RWPE2 (cell line): ENCODE data around the gene MIOX.

Source experiments
- ATAC-seq: fragments of 200-7000 bp; cut with Tn5 transposase; 3 replicates; pipeline ENCODE4 v1.9.1; 2021; ENCODE audit warnings: low read depth
- DNase-seq: peaks from one replicate; pipeline ENCODE4 v3.0.0-alpha.2; 2020; ENCODE audit warnings: low spot score
- H3K27ac ChIP-seq: fragments of 450-650 bp; 2 replicates; pipeline ENCODE4 v1.5.1; 2017; ENCODE audit warnings: mild to moderate bottlenecking; ENCODE audit not compliant: poor library complexity, severe bottlenecking
- H3K27me3 ChIP-seq: fragments of 250-450 bp; sonication (Bioruptor Pico); 2 replicates; pipeline ENCODE4 v1.5.1; 2021; ENCODE audit warnings: mild to moderate bottlenecking, moderate library complexity; ENCODE audit not compliant: insufficient read depth, poor library complexity, severe bottlenecking
- H3K36me3 ChIP-seq: fragments of 250-450 bp; sonication (Bioruptor Pico); 2 replicates; pipeline ENCODE4 v1.5.1; 2020; ENCODE audit warnings: low read depth, mild to moderate bottlenecking, moderate library complexity
- H3K4me1 ChIP-seq: fragments of 250-450 bp; sonication (Bioruptor Pico); 2 replicates; pipeline ENCODE4 v1.5.1; 2021; ENCODE audit warnings: mild to moderate bottlenecking, moderate library complexity; ENCODE audit not compliant: insufficient read depth, poor library complexity, severe bottlenecking
- H3K4me3 ChIP-seq: fragments of 250-450 bp; sonication (Bioruptor Pico); 2 replicates; pipeline ENCODE4 v1.5.1; 2021; ENCODE audit warnings: mild to moderate bottlenecking, moderate library complexity; ENCODE audit not compliant: severe bottlenecking
- H3K9me3 ChIP-seq: fragments of 250-450 bp; sonication (Bioruptor Pico); 2 replicates; pipeline ENCODE4 v1.5.1; 2021; ENCODE audit warnings: mild to moderate bottlenecking, moderate library complexity; ENCODE audit not compliant: severe bottlenecking
- CTCF ChIP-seq: fragments of 450-650 bp; IDR thresholded peaks from one replicate; pipeline ENCODE4 v1.5.1; 2017; ENCODE audit warnings: mild to moderate bottlenecking, moderate library complexity; ENCODE audit not compliant: poor library complexity, severe bottlenecking

MIOX gene

GRCh38 chr22:50523806-50524675 is 37.4 kb downstream of the MIOX start:
- DNase-seq: peak; percentile 55
- no peak for ATAC-seq

DNA sequence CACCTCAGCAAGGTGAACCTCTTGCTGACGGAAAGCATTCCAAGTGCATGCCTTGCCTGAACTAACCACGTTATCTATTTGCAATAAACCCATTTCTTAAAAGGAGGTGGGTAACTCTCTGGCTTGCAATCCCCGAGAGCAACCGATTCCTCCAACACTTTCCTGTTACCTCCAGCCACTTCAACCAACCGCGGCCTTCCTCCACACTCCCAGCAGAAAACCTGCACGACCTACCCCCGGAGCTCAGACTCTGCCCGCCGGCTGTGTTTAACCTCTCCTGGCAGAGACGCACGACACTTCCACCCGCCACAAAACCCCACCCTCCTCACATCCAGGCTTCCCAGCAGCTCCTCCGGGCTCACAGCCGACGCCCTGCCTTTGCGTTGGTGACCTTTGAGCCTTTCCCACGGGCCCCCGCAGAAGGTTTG is 38.0 kb downstream of the MIOX start:
- Histone ChIP-seq H3K36me3 (peaks cover 13% of the 10 kb centered on the region), H3K27me3 (no peaks in the 10 kb centered on the region), H3K4me3 (peak overlapping the region; percentile 51), H3K9me3 (no peaks in the 10 kb centered on the region), H3K27ac (peak overlapping the region; percentile 81), H3K4me1 (no peaks in the 10 kb centered on the region)
- ATAC-seq: no peak
- TF ChIP-seq CTCF: no peak
- DNase-seq: no peak

More at GRCh38 chr22:50523806-50524675, 37.4 kb downstream of the MIOX start:
- Histone ChIP-seq H3K4me1 (no peaks in the 10 kb centered on the region), H3K27me3 (no peaks in the 10 kb centered on the region), H3K9me3 (no peaks in the 10 kb centered on the region), H3K4me3 (peak overlapping the region; percentile 51), H3K36me3 (peaks cover 17% of the 10 kb centered on the region), H3K27ac (peak overlapping the region; percentile 81)
- no peak for TF ChIP-seq CTCF

DNA sequence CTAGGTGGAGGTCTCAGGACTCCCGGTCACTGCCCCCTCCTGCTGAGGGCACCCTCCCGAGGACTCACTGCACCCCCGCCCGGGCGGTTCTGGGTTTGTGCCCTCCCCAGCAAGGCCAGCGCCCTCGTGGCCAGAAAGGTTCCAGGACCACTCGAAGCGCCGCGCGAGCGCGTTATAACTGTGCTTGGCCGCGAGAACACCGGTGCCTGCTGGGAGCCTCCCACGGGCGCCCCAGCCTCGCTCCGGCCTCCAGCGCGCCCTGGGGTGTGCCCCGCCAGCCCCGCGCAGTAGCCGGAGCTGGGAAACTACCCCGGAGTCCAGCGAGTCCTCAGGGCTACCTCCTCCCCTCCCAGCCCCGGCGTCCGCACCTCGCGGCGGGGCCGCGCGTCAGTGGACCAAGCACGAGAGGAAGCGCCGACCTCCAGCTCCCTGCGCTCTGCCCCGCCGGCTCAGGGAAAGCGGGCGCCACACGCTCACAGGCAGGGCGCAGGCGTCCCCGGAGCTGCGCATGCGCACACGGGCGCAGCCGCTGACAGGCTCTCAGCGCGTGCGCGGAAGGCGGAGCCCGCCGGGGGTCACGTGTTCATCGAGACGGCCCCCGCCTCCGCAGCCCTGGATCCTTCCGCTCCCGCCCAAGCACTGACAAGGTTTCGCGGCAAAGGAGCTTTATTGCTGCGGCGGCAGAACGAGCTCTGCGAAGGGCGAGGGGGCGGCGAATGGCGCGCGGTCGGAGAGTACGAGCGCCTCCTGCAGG is 38.6 kb downstream of the MIOX start, which contains the start of gene SCO2:
TSS of gene SCO2 (minus strand) at position 495 of the 754 bp plus-strand sequence. CDS start 1,187 bp downstream, outside the sequence.
- Histone ChIP-seq H3K36me3 (peaks cover 8% of the 10 kb centered on the region), H3K9me3 (no peaks in the 10 kb centered on the region), H3K27ac (peak within 1 kb of the TSS; percentile 81), H3K27me3 (no peaks in the 10 kb centered on the region), H3K4me1 (no peaks in the 10 kb centered on the region), H3K4me3 (peak within 1 kb of the TSS; percentile 51)
- no peak for TF ChIP-seq CTCF
- peak; percentile 45 for ATAC-seq
- DNase-seq: peak; percentile 95

DNA sequence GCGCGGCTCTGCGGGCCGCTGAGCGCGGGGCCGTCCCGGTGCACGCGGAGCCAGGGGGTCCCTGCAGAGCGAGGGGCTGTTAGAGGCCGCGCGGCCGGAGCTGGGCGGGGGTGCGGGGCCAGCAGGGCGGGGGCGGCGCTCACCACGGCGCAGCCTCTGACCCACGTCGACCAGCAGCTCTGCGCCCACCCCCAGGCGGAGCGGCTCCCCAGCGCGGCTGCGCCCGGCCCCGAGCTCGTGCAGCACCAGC is 39.1 kb downstream of the MIOX start:
- H3K9me3 ChIP-seq: no peaks in the 10 kb centered on the region
- H3K36me3 ChIP-seq: peaks cover 4% of the 10 kb centered on the region; the same call in 1 of the 2 replicates
- ATAC-seq (no peak), DNase-seq (no peak)
- H3K4me1 ChIP-seq: no peaks in the 10 kb centered on the region
- TF ChIP-seq CTCF: no peak
- H3K4me3 ChIP-seq: peak overlapping the region; percentile 51
- peak overlapping the region; percentile 81 for H3K27ac ChIP-seq
- H3K27me3 ChIP-seq: no peaks in the 10 kb centered on the region
